HCT116 (cell line): ENCODE data around the gene ATP10B.

Source experiments
- CTCF ChIP-seq, 3 experiments: fragments of 200-600 bp in 1 of 3; sonication (generic) in 1 of 3; IDR thresholded peaks in 2 of 3; conservative IDR thresholded peaks in 1 of 3; 2 replicates each; pipeline ENCODE4 v1.5.1; 2012 to 2017; ENCODE audit warnings: low read depth in 2 of 3, low read length in 2 of 3, antibody characterized with exemption in 1 of 3, borderline replicate concordance in 1 of 3, control low read depth in 1 of 3, mild to moderate bottlenecking in 1 of 3, mixed read lengths in 1 of 3, mixed run types in 1 of 3, moderate library complexity in 1 of 3; ENCODE audit not compliant: insufficient read depth in 1 of 3
- EZH2 ChIP-seq: fragments of 200-600 bp; sonication (generic); IDR thresholded peaks from 2 replicates; pipeline ENCODE4 v1.6.1; 2017; ENCODE audit warnings: antibody characterized with exemption, mixed run types
- EZH2phosphoT487 ChIP-seq: fragments of 200-600 bp; IDR thresholded peaks from 2 replicates; pipeline ENCODE4 v1.6.1; 2018; ENCODE audit warnings: antibody characterized with exemption, borderline replicate concordance
- MAX ChIP-seq: IDR thresholded peaks from 2 replicates; pipeline ENCODE4 v1.6.1; 2012
- POLR2AphosphoS5 ChIP-seq: IDR thresholded peaks from 2 replicates; pipeline ENCODE4 v1.6.1; 2011; ENCODE audit warnings: mild to moderate bottlenecking, low read depth, low read length, moderate library complexity
- SRF ChIP-seq: IDR thresholded peaks from 2 replicates; pipeline ENCODE4 v1.6.1; 2012; ENCODE audit warnings: low read depth
- ZNF274 ChIP-seq: fragments of 200-500 bp; sonication (Bioruptor generic); IDR thresholded peaks from 2 replicates; pipeline ENCODE4 v1.6.1; 2014; ENCODE audit warnings: mild to moderate bottlenecking, low read depth, low read length, inconsistent platforms

- TF ChIP-seq POLR2AphosphoS5 (no peak), CTCF (IDR thresholded peaks at IDR 0.05 in 2 of 3, conservative IDR thresholded peaks at IDR 0.05 in 1 of 3; ENCODE audit: borderline replicate concordance in 1 of 3, insufficient read depth in 1 of 3, low read depth in 2 of 3, low read length in 2 of 3) (no peak), ZNF274 (no peak), MAX (no peak), EZH2phosphoT487 (no peak), SRF (no peak), EZH2 (no peak)
Observed at GRCh38 chr5:160899735-160900134, 47.7 kb upstream of the ATP10B start.
